H1 (cell line): ENCODE results near the gene GPR157. TPM values are rescaled to one million over a fixed set of nuclear protein-coding genes. Genes with fewer than 3 reads are reported as not detected.
A peak's percentile ranks its signal among the peaks of the same experiment; 100 is the strongest.

Experiments
- CTCF ChIA-PET: fragments of 300-600 bp; sonication (Branson Sonifier 250); formaldehyde crosslinking; loops from one replicate; lab custom pipeline; 2021; ENCODE audit not compliant: partially characterized antibody; lab: Charles Lee
- POLR2A ChIA-PET: fragments of 300-600 bp; sonication (Branson Sonifier 250); formaldehyde crosslinking; loops from one replicate; lab custom pipeline; 2021; ENCODE audit warnings: inconsistent platforms; ENCODE audit not compliant: partially characterized antibody; lab: Charles Lee
- DNase-seq, 2 experiments: peaks; one replicate each; pipeline versions ENCODE4 v3.0.0 to v3.0.0-alpha.2; 2010 to 2022; ENCODE audit warnings: low spot score in 2 of 2, low read depth in 1 of 2, mixed read lengths in 1 of 2
- FAIRE-seq: peaks from 2 replicates; lab custom pipeline; 2011; peaks lifted over from hg19 to GRCh38; lab: Jason Lieb, UNC
- H2AFZ ChIP-seq: 2 replicates; pipeline ENCODE4 v1.8.1; 2012; ENCODE audit warnings: low read length, inconsistent platforms
- H2AK5ac ChIP-seq: 2 replicates; pipeline ENCODE4 v1.6.1; 2013; ENCODE audit warnings: low read depth, low read length
- H2BK120ac ChIP-seq: replicated peaks from 2 replicates; pipeline ENCODE3; 2013; ENCODE audit warnings: low read depth, low read length, inconsistent platforms
- H2BK12ac ChIP-seq: 2 replicates; pipeline ENCODE4 v1.6.1; 2013; ENCODE audit warnings: low read depth, low read length
- H2BK15ac ChIP-seq: 2 replicates; pipeline ENCODE4 v1.6.1; 2013; ENCODE audit warnings: low read length
- H2BK20ac ChIP-seq: 2 replicates; pipeline ENCODE4 v1.6.1; 2013; ENCODE audit warnings: low read length
- H2BK5ac ChIP-seq: 2 replicates; pipeline ENCODE4 v1.6.1; 2013; ENCODE audit warnings: low read depth, low read length
- H3K14ac ChIP-seq: 2 replicates; pipeline ENCODE4 v1.6.1; 2013; ENCODE audit warnings: inconsistent platforms; ENCODE audit not compliant: insufficient read length
- H3K18ac ChIP-seq: 2 replicates; pipeline ENCODE4 v1.6.1; 2013; ENCODE audit warnings: low read length; ENCODE audit errors: extremely low read depth
- H3K23ac ChIP-seq: 2 replicates; pipeline ENCODE4 v1.6.1; 2013; ENCODE audit warnings: inconsistent platforms; ENCODE audit not compliant: insufficient read length
- H3K23me2 ChIP-seq: 2 replicates; pipeline ENCODE4 v1.6.1; 2013; ENCODE audit warnings: low read depth, low read length
- H3K27ac ChIP-seq: 2 replicates; pipeline ENCODE4 v1.6.1; 2011; ENCODE audit warnings: low read depth, low read length, inconsistent platforms
- H3K27me3 ChIP-seq, 4 experiments: replicated peaks in 1 of 4; 1 replicate in 1 of 4; 2 replicates in 3 of 4; pipeline versions ENCODE4 v1.6.1 to v1.8.1; 2011 to 2013; ENCODE audit warnings: low read length in 3 of 4, mild to moderate bottlenecking in 3 of 4, inconsistent platforms in 2 of 4, mixed read lengths in 2 of 4, moderate library complexity in 1 of 4; ENCODE audit not compliant: control insufficient read depth in 3 of 4, insufficient read depth in 3 of 4; ENCODE audit errors: extremely low read depth in 1 of 4
- H3K36me3 ChIP-seq, 4 experiments: 2 replicates each; pipeline versions ENCODE4 v1.6.1 to v1.8.1; 2011 to 2013; ENCODE audit warnings: mild to moderate bottlenecking in 4 of 4, low read length in 3 of 4, moderate library complexity in 2 of 4, control low read depth in 1 of 4, inconsistent platforms in 1 of 4; ENCODE audit not compliant: insufficient read depth in 4 of 4, control insufficient read depth in 2 of 4
- H3K4ac ChIP-seq: replicated peaks from 2 replicates; pipeline ENCODE3; 2013; ENCODE audit warnings: low read length, low read depth, mixed read lengths, inconsistent platforms; ENCODE audit not compliant: insufficient read length
- H3K4me1 ChIP-seq, 4 experiments: replicated peaks in 1 of 4; 1 replicate in 1 of 4; 2 replicates in 3 of 4; pipeline versions ENCODE4 v1.6.1 to v1.8.1; 2011 to 2013; ENCODE audit warnings: low read length in 3 of 4, inconsistent platforms in 2 of 4, mixed read lengths in 1 of 4; ENCODE audit not compliant: insufficient read depth in 4 of 4, control insufficient read depth in 3 of 4
- H3K4me2 ChIP-seq, 2 experiments: 2 replicates each; pipeline versions ENCODE4 v1.6.1 to v1.8.1; 2011 to 2013; ENCODE audit warnings: low read depth in 2 of 2, low read length in 2 of 2, control low read depth in 1 of 2, inconsistent platforms in 1 of 2, mild to moderate bottlenecking in 1 of 2; ENCODE audit not compliant: insufficient read depth in 1 of 2
- H3K4me3 ChIP-seq, 4 experiments: fragments of 200-600, 300-600 bp in 1 of 4; sonication (generic), shearing (Covaris generic), sonication (Bioruptor Twin) in 1 of 4; 2 replicates each; pipeline versions ENCODE4 v1.5.1 to v1.8.1; 2011 to 2016; ENCODE audit warnings: low read length in 4 of 4, low read depth in 3 of 4, control low read depth in 2 of 4, inconsistent platforms in 2 of 4, mild to moderate bottlenecking in 2 of 4, mixed read lengths in 1 of 4, moderate library complexity in 1 of 4; ENCODE audit not compliant: insufficient read depth in 2 of 4; ENCODE audit errors: extremely low read depth in 1 of 4
- H3K56ac ChIP-seq: replicated peaks from 2 replicates; pipeline ENCODE3; 2013; ENCODE audit warnings: low read depth, mild to moderate bottlenecking, mixed read lengths, low read length, inconsistent platforms; ENCODE audit not compliant: insufficient read length
- H3K79me1 ChIP-seq: 2 replicates; pipeline ENCODE4 v1.6.1; 2013; ENCODE audit warnings: low read depth, low read length, control low read depth
- H3K79me2 ChIP-seq, 2 experiments: 2 replicates each; pipeline versions ENCODE4 v1.6.1 to v1.8.1; 2012 to 2013; ENCODE audit warnings: low read length in 2 of 2, mild to moderate bottlenecking in 2 of 2, inconsistent platforms in 1 of 2; ENCODE audit not compliant: insufficient read depth in 2 of 2, control insufficient read depth in 1 of 2
- H3K9ac ChIP-seq, 4 experiments: replicated peaks in 1 of 4; 1 replicate in 1 of 4; 2 replicates in 3 of 4; pipeline versions ENCODE4 v1.6.1 to v1.8.1; 2011 to 2013; ENCODE audit warnings: low read depth in 3 of 4, low read length in 3 of 4, control low read depth in 2 of 4, mild to moderate bottlenecking in 2 of 4, moderate library complexity in 2 of 4, inconsistent platforms in 1 of 4; ENCODE audit errors: extremely low read depth in 1 of 4
- H3K9me3 ChIP-seq, 2 experiments: 2 replicates each; pipeline versions ENCODE4 v1.6.1 to v1.8.1; 2012 to 2013; ENCODE audit warnings: mild to moderate bottlenecking in 2 of 2, moderate library complexity in 2 of 2, control low read depth in 1 of 2, inconsistent platforms in 1 of 2, low read depth in 1 of 2, low read length in 1 of 2, mixed read lengths in 1 of 2; ENCODE audit not compliant: insufficient read depth in 2 of 2
- H4K20me1 ChIP-seq, 2 experiments: replicated peaks in 1 of 2; 2 replicates each; pipeline versions ENCODE3 to v1.8.1; 2011 to 2013; ENCODE audit warnings: inconsistent platforms in 2 of 2, low read length in 2 of 2, mild to moderate bottlenecking in 1 of 2; ENCODE audit not compliant: insufficient read depth in 2 of 2, control insufficient read depth in 1 of 2
- H4K5ac ChIP-seq: 2 replicates; pipeline ENCODE4 v1.6.1; 2013; ENCODE audit warnings: low read length, low read depth, mixed read lengths, inconsistent platforms; ENCODE audit not compliant: insufficient read length
- H4K8ac ChIP-seq: 2 replicates; pipeline ENCODE4 v1.8.0; 2013; ENCODE audit warnings: mild to moderate bottlenecking, moderate library complexity, low read length, inconsistent platforms; ENCODE audit not compliant: insufficient read depth; ENCODE audit errors: extremely low read depth
- H4K91ac ChIP-seq: replicated peaks from 2 replicates; pipeline ENCODE3; 2013; ENCODE audit warnings: low read length, mixed read lengths, inconsistent platforms; ENCODE audit not compliant: insufficient read length
- SAP30 ChIP-seq: fragments of 300-600 bp; sonication (generic); IDR thresholded peaks from 2 replicates; pipeline ENCODE4 v1.7.1; 2012; ENCODE audit warnings: low read length, moderate library complexity, mild to moderate bottlenecking, inconsistent platforms; ENCODE audit not compliant: insufficient read depth, insufficient replicate concordance
- whole genome bisulfite sequencing, 2 experiments: shearing (Covaris generic) in 1 of 2; methylation state at CpG; one replicate each; pipeline versions ENCODE4 v1.1.6 to v1.1.7; 2013 to 2015; ENCODE audit warnings: low lambda C conversion rate in 2 of 2, mixed read lengths in 2 of 2, inconsistent platforms in 1 of 2, low coverage in 1 of 2, missing lambda C conversion rate in 1 of 2; ENCODE audit not compliant: insufficient replicate concordance in 2 of 2, insufficient coverage in 1 of 2, insufficient read length in 1 of 2; ENCODE audit errors: extremely low coverage in 1 of 2, missing lambda C conversion rate in 1 of 2; 5-methylcytosine and 5-hydroxymethylcytosine counted together
- polyA plus RNA-seq, 7 experiments: library from polyadenylated mRNA; depleted of rRNA in 3 of 7; stranded (reverse) in 5 of 7; unstranded in 2 of 7; fragments of >200 nt in 5 of 7; fragments of 200-250 nt in 2 of 7; gene quantifications; 1 replicate in 5 of 7; 2 replicates in 1 of 7; 4 replicates in 1 of 7; pipeline versions ENCODE4 v1.2.1 to v1.2.3, GENCODE V29; 2011 to 2013; ENCODE audit warnings: missing spikeins in 2 of 7, mixed read lengths in 2 of 7
- total RNA-seq: library from RNA; stranded (reverse); fragmentation: NEBNext Ultra II Directional; extraction: Animal tissue kit (Norgen Biotek cat#: 25700); gene quantifications from 2 replicates; pipeline ENCODE4 v1.2.1, GENCODE V29; 2021
- TF ChIP-seq, protein P1 (sequence below): IDR thresholded peaks from 2 replicates; pipeline ENCODE4 v1.6.1; 2012; ENCODE audit warnings: inconsistent platforms

GPR157 gene
- total and polyA plus RNA-seq, 2 of the 8 experiments (the other 6 are each of a cell fraction or from before 2014, with no cell fraction given): 1.0 to 11.0 TPM

DNA sequence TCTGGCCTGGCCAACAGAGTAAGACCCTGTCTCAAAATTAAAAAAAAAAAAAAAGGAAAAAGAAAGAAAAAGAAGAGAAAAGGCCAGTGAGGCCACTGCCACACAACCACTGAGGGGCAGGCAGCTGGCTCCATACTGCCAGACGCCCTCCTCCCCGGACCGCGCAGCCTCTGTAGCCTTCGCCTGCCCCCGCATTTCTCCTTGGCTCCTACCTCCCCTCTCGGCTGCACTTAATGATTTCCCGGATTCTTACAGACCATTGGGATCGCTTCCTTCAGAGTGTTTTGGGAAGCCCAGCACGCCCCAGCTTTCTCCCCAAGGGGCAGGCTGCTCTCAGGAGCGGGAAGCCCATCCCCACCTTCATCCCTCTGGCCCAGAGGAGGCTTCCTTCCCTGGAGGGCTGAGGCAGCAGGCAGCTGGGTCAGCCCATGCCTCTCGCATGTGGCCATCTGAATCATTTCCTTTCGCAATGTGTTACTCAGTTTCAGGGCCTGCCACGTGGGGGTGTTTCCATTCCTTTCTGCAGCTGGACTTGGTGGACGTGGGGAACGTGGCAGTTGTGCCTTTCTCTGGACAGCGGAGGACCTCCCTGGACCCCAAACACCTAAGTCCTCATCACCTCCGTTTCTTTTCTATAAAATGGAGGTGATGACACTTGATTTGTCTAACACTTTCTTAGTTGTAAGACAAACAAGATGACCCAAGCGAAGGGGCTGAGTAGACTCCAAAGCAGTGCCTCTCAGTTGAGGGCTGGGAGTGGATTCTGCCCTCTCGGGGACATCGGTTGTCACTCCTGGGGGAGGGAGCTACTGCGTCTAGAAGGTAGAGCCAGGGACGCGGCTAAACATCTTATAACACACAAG, 61.7 kb downstream of the GPR157 start:
- no peak overlapping the region for H2AFZ ChIP-seq
- no peaks in the 10 kb centered on the region for H3K27me3 ChIP-seq
- H3K79me1 ChIP-seq: no peaks in the 10 kb centered on the region
- H2AK5ac ChIP-seq: no peak overlapping the region
- no peaks in the 10 kb centered on the region for H3K79me2 ChIP-seq
- ChIA-PET POLR2A (no interaction called here), CTCF (interaction anchor here (0.7 to 1.3 kb wide), 4 partner anchors 8 to 38 kb away, joined by 3 to 5 read pairs (median 4); no protein-coding TSS in a partner anchor)
- no peaks in the 10 kb centered on the region for H3K36me3 ChIP-seq
- 89% methylated on average over 24 of the region's 24 CpGs; no CpG with 5 or more reads in 1 of the 2 experiments for WGBS, 2 experiments
- H2BK20ac ChIP-seq: no peak overlapping the region
- no peak overlapping the region; the same call in none of the 2 replicates for H3K18ac ChIP-seq
- no peaks in the 10 kb centered on the region for H4K20me1 ChIP-seq
- H3K23me2 ChIP-seq: no peaks in the 10 kb centered on the region
- no peak overlapping the region for H3K4ac ChIP-seq
- no peak overlapping the region for H3K14ac ChIP-seq
- H4K8ac ChIP-seq: no peak overlapping the region
- no peak overlapping the region for H2BK15ac ChIP-seq
- peaks cover 0 to 5% (median 3%) of the 10 kb centered on the region in 4 experiments; a peak in 5 of 7 replicates for H3K4me1 ChIP-seq
- no peak overlapping the region for H4K91ac ChIP-seq
- no peak for DNase-seq
- H3K4me3 ChIP-seq: no peak overlapping the region
- no peak overlapping the region for H3K56ac ChIP-seq
- no peak overlapping the region for H3K23ac ChIP-seq
- H2BK5ac ChIP-seq: 0 out of 2 replicates have a peak overlapping the region, but pooled peaks have one; percentile 35
- no peak overlapping the region for H4K5ac ChIP-seq
- H2BK120ac ChIP-seq: no peak overlapping the region
- no peak overlapping the region for H3K9ac ChIP-seq
- H3K4me2 ChIP-seq: no peak overlapping the region
- TF ChIP-seq SAP30: no peak
- TF ChIP-seq, protein P1, sequence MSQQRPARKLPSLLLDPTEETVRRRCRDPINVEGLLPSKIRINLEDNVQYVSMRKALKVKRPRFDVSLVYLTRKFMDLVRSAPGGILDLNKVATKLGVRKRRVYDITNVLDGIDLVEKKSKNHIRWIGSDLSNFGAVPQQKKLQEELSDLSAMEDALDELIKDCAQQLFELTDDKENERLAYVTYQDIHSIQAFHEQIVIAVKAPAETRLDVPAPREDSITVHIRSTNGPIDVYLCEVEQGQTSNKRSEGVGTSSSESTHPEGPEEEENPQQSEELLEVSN: peak; percentile 12; the same call in 1 of the 2 replicates
- TF ChIP-seq, all 59 proteins: peak for 1
- Histone ChIP-seq H2BK12ac (0 out of 2 replicates have a peak overlapping the region, but pooled peaks have one; percentile 60), H3K27ac (no peak overlapping the region), H3K9me3 (no peaks in the 10 kb centered on the region)
- no peak for FAIRE-seq
